Measurements from ENCODE around the gene OAT. TPM values are rescaled to one million over a fixed set of nuclear protein-coding genes. Genes with fewer than 3 reads are reported as not detected.

The OAT gene
- total and polyA plus RNA-seq, 10 of the 15 experiments (the other 5 are each of a cell fraction or from before 2014, with no cell fraction given), result 1.2 to 9.8 (median 1.6) TPM

DNA sequence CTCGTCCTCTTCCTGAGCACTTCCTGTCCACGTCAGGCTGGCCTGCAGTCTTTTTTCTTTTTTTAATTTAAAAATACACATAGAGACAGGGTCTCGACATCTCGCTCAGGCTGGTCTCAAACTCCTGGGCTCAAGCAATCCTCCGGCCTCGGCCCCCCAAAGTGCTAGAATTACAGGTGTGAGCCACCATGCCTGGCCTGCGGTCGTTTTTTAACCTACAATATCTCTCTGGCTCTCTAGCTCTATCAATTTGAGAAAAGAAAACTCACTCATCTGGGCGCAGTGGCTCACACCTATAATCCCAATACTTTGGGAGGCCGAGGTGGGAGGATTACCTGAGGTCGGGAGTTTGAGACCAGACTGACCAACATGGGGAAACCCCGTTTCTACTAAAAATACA is 4.0 kb upstream of the OAT start:
- Histone ChIP-seq H3K4me2 (ENCODE audit: control insufficient read depth, insufficient read depth) (no peak overlapping the region), H3K27ac (ENCODE audit: control insufficient read depth, insufficient read depth) (no peak overlapping the region), H3K4me1 (ENCODE audit: control insufficient read depth, insufficient read depth, low read length) (no peaks in the 10 kb centered on the region), H3K27me3 (replicated peaks in 1 of 2; ENCODE audit: control insufficient read depth in 2 of 2, insufficient read depth in 2 of 2, low read length in 1 of 2) (0 out of 4 replicates have a peak, but pooled peaks cover 0 to 6% of the 10 kb centered on the region in 2 experiments), H3K36me3 (ENCODE audit: control insufficient read depth in 2 of 2, insufficient read depth in 2 of 2, low read length in 1 of 2) (no peaks in the 10 kb centered on the region), H2AFZ (ENCODE audit: control insufficient read depth, low read depth, low read length) (no peak overlapping the region), H3K9me3 (replicated peaks; ENCODE audit: control insufficient read depth, insufficient read depth, low read length) (no peaks in the 10 kb centered on the region; the same call in 2 of the 3 replicates), H4K20me1 (ENCODE audit: control insufficient read depth, insufficient read depth) (no peaks in the 10 kb centered on the region), H3K79me2 (ENCODE audit: control insufficient read depth, insufficient read depth, low read length) (no peaks in the 10 kb centered on the region), H3K9ac (ENCODE audit: control insufficient read depth, insufficient read depth, low read length) (no peak overlapping the region), H3K4me3 (no peak overlapping the region)
- ChIA-PET RAD21 (ENCODE audit: unreplicated experiment) (no interaction called here), SMC1A (ENCODE audit: uncharacterized antibody, unreplicated experiment) (no interaction called here), CTCF (no interaction called here), POLR2A (no interaction called here)
- in situ Hi-C loops (cut with MboI) (no loop called here), intact Hi-C loops (cut with micrococcal nuclease; ENCODE audit: unreplicated experiment) (no loop called here)
- 41% methylated on average over 12 of the region's 12 CpGs for WGBS (ENCODE audit: insufficient coverage, insufficient replicate concordance, low lambda C conversion rate, missing lambda C conversion rate)
- TF ChIP-seq, protein P1, sequence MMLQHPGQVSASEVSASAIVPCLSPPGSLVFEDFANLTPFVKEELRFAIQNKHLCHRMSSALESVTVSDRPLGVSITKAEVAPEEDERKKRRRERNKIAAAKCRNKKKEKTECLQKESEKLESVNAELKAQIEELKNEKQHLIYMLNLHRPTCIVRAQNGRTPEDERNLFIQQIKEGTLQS (IDR thresholded peaks at IDR 0.05; ENCODE audit: borderline replicate concordance, extremely low read depth, low read depth, low read length), result no peak
- TF ChIP-seq MEF2B (IDR thresholded peaks at IDR 0.05; ENCODE audit: partially characterized antibody, poor library complexity, severe bottlenecking) (no peak), SREBF2 (IDR thresholded peaks at IDR 0.05; ENCODE audit: low read length) (no peak), EED (IDR thresholded peaks at IDR 0.05; ENCODE audit: low read depth) (no peak), IRF4 (IDR thresholded peaks at IDR 0.05; ENCODE audit: low read depth, low read length) (no peak), SIN3A (IDR thresholded peaks at IDR 0.05; ENCODE audit: low read depth, low read length) (no peak), POLR2AphosphoS5 (IDR thresholded peaks at IDR 0.05; ENCODE audit: low read length) (no peak), YBX1 (IDR thresholded peaks at IDR 0.05) (no peak), DPF2 (IDR thresholded peaks at IDR 0.05) (no peak), SMARCA5 (IDR thresholded peaks at IDR 0.05) (no peak), NBN (IDR thresholded peaks at IDR 0.05) (no peak)
- TF ChIP-seq, protein P2, sequence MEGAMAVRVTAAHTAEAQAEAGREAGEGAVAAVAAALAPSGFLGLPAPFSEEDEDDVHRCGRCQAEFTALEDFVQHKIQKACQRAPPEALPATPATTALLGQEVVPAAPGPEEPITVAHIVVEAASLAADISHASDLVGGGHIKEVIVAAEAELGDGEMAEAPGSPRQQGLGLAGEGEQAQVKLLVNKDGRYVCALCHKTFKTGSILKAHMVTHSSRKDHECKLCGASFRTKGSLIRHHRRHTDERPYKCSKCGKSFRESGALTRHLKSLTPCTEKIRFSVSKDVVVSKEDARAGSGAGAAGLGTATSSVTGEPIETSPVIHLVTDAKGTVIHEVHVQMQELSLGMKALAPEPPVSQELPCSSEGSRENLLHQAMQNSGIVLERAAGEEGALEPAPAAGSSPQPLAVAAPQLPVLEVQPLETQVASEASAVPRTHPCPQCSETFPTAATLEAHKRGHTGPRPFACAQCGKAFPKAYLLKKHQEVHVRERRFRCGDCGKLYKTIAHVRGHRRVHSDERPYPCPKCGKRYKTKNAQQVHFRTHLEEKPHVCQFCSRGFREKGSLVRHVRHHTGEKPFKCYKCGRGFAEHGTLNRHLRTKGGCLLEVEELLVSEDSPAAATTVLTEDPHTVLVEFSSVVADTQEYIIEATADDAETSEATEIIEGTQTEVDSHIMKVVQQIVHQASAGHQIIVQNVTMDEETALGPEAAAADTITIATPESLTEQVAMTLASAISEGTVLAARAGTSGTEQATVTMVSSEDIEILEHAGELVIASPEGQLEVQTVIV (IDR thresholded peaks at IDR 0.05; ENCODE audit: borderline replicate concordance, partially characterized antibody), result no peak
- TF ChIP-seq, protein P3, sequence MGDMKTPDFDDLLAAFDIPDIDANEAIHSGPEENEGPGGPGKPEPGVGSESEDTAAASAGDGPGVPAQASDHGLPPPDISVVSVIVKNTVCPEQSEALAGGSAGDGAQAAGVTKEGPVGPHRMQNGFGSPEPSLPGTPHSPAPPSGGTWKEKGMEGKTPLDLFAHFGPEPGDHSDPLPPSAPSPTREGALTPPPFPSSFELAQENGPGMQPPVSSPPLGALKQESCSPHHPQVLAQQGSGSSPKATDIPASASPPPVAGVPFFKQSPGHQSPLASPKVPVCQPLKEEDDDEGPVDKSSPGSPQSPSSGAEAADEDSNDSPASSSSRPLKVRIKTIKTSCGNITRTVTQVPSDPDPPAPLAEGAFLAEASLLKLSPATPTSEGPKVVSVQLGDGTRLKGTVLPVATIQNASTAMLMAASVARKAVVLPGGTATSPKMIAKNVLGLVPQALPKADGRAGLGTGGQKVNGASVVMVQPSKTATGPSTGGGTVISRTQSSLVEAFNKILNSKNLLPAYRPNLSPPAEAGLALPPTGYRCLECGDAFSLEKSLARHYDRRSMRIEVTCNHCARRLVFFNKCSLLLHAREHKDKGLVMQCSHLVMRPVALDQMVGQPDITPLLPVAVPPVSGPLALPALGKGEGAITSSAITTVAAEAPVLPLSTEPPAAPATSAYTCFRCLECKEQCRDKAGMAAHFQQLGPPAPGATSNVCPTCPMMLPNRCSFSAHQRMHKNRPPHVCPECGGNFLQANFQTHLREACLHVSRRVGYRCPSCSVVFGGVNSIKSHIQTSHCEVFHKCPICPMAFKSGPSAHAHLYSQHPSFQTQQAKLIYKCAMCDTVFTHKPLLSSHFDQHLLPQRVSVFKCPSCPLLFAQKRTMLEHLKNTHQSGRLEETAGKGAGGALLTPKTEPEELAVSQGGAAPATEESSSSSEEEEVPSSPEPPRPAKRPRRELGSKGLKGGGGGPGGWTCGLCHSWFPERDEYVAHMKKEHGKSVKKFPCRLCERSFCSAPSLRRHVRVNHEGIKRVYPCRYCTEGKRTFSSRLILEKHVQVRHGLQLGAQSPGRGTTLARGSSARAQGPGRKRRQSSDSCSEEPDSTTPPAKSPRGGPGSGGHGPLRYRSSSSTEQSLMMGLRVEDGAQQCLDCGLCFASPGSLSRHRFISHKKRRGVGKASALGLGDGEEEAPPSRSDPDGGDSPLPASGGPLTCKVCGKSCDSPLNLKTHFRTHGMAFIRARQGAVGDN (IDR thresholded peaks at IDR 0.05), result no peak
- TF ChIP-seq, protein P4, sequence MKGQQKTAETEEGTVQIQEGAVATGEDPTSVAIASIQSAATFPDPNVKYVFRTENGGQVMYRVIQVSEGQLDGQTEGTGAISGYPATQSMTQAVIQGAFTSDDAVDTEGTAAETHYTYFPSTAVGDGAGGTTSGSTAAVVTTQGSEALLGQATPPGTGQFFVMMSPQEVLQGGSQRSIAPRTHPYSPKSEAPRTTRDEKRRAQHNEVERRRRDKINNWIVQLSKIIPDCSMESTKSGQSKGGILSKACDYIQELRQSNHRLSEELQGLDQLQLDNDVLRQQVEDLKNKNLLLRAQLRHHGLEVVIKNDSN (IDR thresholded peaks at IDR 0.05; ENCODE audit: borderline replicate concordance, extremely low read length, insufficient read depth, low read depth, low read length), result no peak
- TF ChIP-seq, protein P5, sequence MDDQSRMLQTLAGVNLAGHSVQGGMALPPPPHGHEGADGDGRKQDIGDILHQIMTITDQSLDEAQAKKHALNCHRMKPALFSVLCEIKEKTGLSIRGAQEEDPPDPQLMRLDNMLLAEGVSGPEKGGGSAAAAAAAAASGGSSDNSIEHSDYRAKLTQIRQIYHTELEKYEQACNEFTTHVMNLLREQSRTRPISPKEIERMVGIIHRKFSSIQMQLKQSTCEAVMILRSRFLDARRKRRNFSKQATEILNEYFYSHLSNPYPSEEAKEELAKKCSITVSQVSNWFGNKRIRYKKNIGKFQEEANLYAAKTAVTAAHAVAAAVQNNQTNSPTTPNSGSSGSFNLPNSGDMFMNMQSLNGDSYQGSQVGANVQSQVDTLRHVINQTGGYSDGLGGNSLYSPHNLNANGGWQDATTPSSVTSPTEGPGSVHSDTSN (IDR thresholded peaks at IDR 0.05; ENCODE audit: insufficient replicate concordance, low read depth, low read length), result no peak
- BruUV-seq (replicated peaks), result no TSS peak
- no peak for FAIRE-seq
- ATAC-seq, result no peak
- no peak for DNase-seq (ENCODE audit: low read depth, low spot score)

Measured in GM12878 (cell line).